Tibial artery (tissue), 4 donors: Measurements from ENCODE around the gene PATJ.
A peak's percentile ranks its signal among the peaks of the same experiment; 100 is the strongest.

ENCODE experiments used
- DNase-seq, 2 donors: peaks; one replicate each; pipeline ENCODE4 v3.0.0-alpha.2; 2019
- H3K27ac ChIP-seq, 2 donors: fragments of 200-600 bp; sonication (generic) in 1 of 2; 1 replicate in 1 of 2; 2 replicates in 1 of 2; pipeline ENCODE4 v1.5.1; 2018 to 2019; ENCODE audit warnings: mild to moderate bottlenecking in 1 of 2
- H3K27me3 ChIP-seq, 2 donors: fragments of 200-600 bp; sonication (generic) in 1 of 2; one replicate each; pipeline versions ENCODE4 v1.5.1 to v1.6.0; 2016 to 2019
- H3K36me3 ChIP-seq, 3 donors: fragments of 200-600 bp; sonication (generic) in 2 of 3; one replicate each; pipeline ENCODE4 v1.5.1; 2016 to 2019; ENCODE audit warnings: mild to moderate bottlenecking in 2 of 3
- H3K4me1 ChIP-seq, 4 donors: fragments of 200-600 bp; sonication (generic) in 2 of 4; 1 replicate in 3 of 4; 2 replicates in 1 of 4; pipeline ENCODE4 v1.5.1; 2016 to 2019
- H3K4me3 ChIP-seq, 2 donors: fragments of 200-600 bp; sonication (generic) in 1 of 2; 1 replicate in 1 of 2; 2 replicates in 1 of 2; pipeline ENCODE4 v1.5.1; 2018 to 2019; ENCODE audit warnings: mild to moderate bottlenecking in 2 of 2
- H3K9me3 ChIP-seq, 3 donors: fragments of 200-600 bp; sonication (generic) in 1 of 3; one replicate each; pipeline ENCODE4 v1.5.1; 2016 to 2019
- intact Hi-C: fragments of 100-400 bp; cut with DNase I; formaldehyde crosslinking; loops from one replicate; pipeline ENCODE4 v1.15.0; 2023; ENCODE audit warnings: low total_unique reads
- TF ChIP-seq, protein P1 (sequence below), 2 experiments: fragments of 200-600 bp in 1 of 2; fragments of 450-650 bp in 1 of 2; IDR thresholded peaks; one replicate each; pipeline ENCODE4 v1.5.1; 2017 to 2019; ENCODE audit warnings: antibody characterized with exemption in 2 of 2, mild to moderate bottlenecking in 1 of 2, moderate library complexity in 1 of 2

The PATJ gene

DNA sequence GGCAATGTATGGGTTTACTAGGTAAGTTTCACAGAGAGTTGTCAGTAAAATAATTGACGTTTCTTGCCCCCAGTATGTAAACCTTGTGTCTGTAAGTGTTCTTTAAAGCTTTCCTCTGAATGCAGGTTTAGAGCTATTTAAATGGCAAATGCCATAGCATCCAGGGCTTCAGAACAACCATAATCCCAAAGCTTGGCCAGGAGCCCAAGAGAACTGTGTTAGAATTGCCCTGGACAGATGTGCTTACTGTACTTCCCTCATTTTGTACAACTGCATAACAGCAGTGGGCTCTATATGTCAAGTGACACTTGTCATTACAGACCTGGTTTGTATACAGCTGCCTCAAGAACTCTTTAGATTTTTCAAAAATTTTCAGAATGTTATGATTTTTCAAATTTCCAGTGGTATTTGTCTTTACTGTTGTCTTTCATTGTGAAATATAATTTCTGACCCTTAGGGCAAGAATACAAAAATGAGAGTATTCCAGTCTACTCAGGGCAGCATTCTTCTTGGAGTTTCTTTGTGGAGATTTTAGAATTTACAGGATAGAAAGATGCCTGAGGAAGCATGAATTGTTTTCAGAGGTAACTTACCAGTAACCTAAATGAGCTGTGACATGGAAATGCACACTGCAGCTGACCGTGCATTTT lies 315.5 kb downstream of the PATJ start:
- DNase-seq, result no peak
- H3K4me1 ChIP-seq, result peaks cover 0 to 8% (median 0%) of the 10 kb centered on the region in 4 donors
- no peaks in the 10 kb centered on the region for H3K27me3 ChIP-seq
- H3K4me3 ChIP-seq, result no peak overlapping the region
- TF ChIP-seq, protein P1, sequence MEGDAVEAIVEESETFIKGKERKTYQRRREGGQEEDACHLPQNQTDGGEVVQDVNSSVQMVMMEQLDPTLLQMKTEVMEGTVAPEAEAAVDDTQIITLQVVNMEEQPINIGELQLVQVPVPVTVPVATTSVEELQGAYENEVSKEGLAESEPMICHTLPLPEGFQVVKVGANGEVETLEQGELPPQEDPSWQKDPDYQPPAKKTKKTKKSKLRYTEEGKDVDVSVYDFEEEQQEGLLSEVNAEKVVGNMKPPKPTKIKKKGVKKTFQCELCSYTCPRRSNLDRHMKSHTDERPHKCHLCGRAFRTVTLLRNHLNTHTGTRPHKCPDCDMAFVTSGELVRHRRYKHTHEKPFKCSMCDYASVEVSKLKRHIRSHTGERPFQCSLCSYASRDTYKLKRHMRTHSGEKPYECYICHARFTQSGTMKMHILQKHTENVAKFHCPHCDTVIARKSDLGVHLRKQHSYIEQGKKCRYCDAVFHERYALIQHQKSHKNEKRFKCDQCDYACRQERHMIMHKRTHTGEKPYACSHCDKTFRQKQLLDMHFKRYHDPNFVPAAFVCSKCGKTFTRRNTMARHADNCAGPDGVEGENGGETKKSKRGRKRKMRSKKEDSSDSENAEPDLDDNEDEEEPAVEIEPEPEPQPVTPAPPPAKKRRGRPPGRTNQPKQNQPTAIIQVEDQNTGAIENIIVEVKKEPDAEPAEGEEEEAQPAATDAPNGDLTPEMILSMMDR (IDR thresholded peaks at IDR 0.05), result no peak
- H3K9me3 ChIP-seq, result no peaks in the 10 kb centered on the region
- intact Hi-C loops, result no loop called here
- no peak overlapping the region for H3K27ac ChIP-seq
- H3K36me3 ChIP-seq, result peaks cover 0 to 20% (median 0%) of the 10 kb centered on the region in 3 donors

DNA sequence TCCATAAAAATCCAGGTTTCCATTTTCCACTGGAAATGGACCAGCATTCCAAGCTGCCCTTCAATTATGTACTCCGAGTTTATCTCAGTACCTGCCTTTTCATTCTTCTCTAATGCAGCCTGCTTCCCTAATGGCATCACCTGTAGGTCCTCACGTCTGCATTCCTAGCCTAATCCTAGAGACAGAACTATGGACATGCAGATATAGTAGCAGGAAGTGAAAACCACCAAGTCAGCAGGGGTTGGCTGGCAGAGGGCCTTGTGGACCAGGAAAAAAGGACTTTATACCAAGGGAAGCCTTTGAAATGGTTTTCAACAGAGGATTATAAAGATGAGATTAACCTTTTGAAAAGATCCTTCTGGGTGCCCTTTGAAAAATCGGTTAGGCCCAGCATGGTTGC lies 316.7 kb downstream of the PATJ start:
- Histone ChIP-seq H3K36me3 (peaks cover 0 to 14% (median 0%) of the 10 kb centered on the region in 3 donors), H3K4me3 (no peak overlapping the region), H3K9me3 (no peaks in the 10 kb centered on the region), H3K4me1 (peaks cover 0 to 6% (median 0%) of the 10 kb centered on the region in 4 donors), H3K27me3 (no peaks in the 10 kb centered on the region), H3K27ac (no peak overlapping the region)
- intact Hi-C loops, result no loop called here
- TF ChIP-seq, protein P1 (IDR thresholded peaks at IDR 0.05), result no peak
- DNase-seq, result no peak

DNA sequence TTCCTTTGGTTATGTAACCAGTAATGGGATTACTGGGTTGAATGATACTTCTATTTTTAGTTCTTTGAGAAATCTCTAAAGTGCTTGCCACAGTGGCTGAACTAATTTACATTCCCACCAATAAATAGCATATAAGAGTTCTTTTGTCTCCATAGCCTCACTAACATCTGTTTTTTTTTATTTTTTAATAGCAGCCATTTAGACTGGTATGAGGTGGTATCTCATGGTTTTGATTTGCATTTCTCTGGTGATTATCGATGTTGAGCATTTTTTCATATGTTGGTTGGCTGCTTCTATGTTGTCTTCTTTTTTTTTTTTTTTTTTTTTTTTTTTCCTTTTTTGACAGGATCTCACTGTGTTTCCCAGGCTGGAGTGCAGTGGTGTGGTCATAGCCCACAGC lies 319.8 kb downstream of the PATJ start:
- intact Hi-C loops, result no loop called here
- Histone ChIP-seq H3K4me1 (peaks cover 0 to 22% (median 5%) of the 10 kb centered on the region in 4 donors), H3K36me3 (peaks cover 0 to 18% (median 0%) of the 10 kb centered on the region in 3 donors), H3K9me3 (no peaks in the 10 kb centered on the region), H3K27me3 (no peaks in the 10 kb centered on the region), H3K4me3 (no peak overlapping the region), H3K27ac (no peak overlapping the region)
- no peak for DNase-seq
- TF ChIP-seq, protein P1 (IDR thresholded peaks at IDR 0.05), result no peak

DNA sequence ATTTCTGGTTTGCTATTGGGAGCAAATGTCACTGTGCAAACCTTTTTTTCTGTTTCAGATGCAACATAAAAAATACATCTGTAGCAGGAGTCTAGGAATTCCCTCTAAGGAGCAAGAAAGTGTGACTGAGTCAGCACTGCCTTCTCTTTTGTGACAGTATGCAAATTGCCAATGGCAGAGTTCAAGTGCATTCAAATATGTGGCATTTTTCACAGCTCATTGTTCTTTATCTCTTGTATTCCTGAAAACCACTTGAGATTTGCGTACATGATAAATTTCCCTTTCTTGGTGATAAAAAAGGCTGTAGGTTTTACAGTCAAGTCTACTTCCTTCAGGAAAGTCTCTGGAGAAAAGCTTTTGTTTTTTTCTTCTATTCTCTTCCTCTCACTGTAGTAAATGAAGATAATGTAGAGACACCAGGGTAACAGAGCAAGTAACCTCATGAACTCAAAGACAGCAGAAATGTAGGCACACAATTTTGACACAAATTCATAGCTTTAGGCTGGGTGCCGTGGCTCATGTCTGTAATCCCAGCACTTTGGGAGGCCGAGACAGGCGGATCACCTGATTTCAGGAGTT lies 322.6 kb downstream of the PATJ start:
- Histone ChIP-seq H3K27ac (peak overlapping the region; percentile 22 to 24), H3K4me1 (peaks cover 0 to 50% (median 19%) of the 10 kb centered on the region in 4 donors), H3K36me3 (peaks cover 0 to 18% (median 0%) of the 10 kb centered on the region in 3 donors), H3K4me3 (no peak overlapping the region), H3K9me3 (no peaks in the 10 kb centered on the region), H3K27me3 (no peaks in the 10 kb centered on the region)
- TF ChIP-seq, protein P1 (IDR thresholded peaks at IDR 0.05), result no peak
- intact Hi-C loops, result no loop called here
- DNase-seq, result no peak

DNA sequence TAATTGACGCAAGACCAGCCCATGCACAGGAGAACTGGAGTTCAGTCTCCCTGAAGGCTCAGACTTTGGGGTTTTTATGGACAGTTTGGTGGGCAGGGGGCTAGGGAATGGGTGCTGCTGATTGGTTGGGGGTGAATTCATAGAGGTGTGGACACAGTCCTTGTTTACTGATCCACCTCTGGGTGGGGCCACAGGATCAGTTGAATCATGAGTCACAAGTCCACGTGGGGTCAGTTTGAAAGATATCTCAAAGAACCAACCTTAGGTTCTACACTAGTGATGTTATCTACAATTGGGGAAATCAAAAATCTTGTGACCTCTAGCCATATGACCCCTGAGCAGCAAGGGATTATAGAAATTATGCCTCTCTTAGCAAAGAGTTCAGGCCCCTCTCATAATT lies 324.4 kb downstream of the PATJ start:
- Histone ChIP-seq H3K4me3 (no peak overlapping the region), H3K4me1 (peaks cover 0 to 54% (median 19%) of the 10 kb centered on the region in 4 donors)

More for the DNA sequence above, 324.4 kb downstream of the PATJ start:
- peaks cover 0 to 6% (median 0%) of the 10 kb centered on the region in 3 donors for H3K36me3 ChIP-seq
- H3K9me3 ChIP-seq, result no peaks in the 10 kb centered on the region
- no peak for DNase-seq
- intact Hi-C loops, result no loop called here
- peak overlapping the region; percentile 22 to 38 for H3K27ac ChIP-seq
- H3K27me3 ChIP-seq, result no peaks in the 10 kb centered on the region
- TF ChIP-seq, protein P1 (IDR thresholded peaks at IDR 0.05), result no peak
